ENCODE data around the gene CNTNAP2.
"Not testable (repeated sequence)": the region's sequence is repeated elsewhere in the genome, so short reads cannot be mapped to it uniquely, and the experiment has no call there.

Gene CNTNAP2

DNA sequence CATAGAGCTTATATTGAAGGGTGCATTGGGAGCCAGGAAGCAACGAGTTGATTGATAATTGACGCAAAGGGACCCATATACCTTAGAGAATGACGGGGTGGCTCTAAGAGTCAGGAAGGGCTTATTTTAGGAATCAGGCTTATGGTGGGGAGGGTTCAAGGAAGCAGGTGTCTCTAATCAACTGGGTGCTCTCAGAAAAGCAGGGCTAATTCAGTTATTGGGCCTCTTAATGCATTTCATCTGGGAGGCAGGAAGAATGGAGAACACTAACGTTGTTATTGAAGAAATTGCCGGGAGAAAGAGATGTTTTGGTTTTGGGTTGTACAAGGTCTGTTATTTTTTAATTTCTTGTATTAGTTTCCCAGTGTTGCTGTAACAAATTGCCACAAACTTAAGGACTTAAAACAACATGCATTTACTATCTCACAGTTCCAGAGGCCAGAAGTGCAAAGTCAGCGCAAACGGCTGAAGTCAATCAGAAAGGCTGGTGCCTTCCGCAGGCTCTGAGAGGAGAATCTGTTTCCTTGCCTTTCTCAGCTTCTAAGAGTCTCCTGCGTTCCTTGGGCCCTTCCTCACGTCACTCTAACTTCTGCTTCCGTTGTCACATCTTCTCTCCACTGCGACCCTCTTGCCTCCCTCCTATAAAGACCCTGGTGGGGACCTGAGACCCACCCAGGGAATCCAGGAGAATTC, 2145.5 kb downstream of the CNTNAP2 start:
- no peak for DNase-seq

DNA sequence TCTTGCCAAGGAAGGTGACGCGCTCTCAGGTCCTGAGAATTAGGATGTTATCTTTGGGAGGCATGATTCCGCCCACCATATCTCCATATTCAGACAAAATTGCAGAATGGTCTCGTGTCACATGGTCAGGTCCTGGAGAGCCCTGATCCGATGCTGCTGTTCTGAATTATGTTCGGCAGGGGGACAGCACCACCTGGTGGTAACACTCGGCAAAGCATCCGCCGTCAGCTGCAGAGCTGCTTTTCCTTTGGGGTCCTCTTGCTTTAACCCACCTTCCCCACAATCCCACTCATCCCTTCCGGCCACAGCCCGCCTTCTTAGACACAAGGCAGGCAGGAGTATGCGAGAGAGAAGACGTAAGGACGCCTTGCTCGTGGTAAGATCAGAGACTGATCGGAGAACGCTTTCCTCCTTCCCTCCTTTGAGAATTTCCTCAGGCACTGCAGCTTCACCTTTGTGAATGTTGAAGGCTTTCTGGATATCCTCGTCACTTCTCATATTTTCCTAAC, 2146.2 kb downstream of the CNTNAP2 start:
- peak; percentile 37 for DNase-seq

DNA sequence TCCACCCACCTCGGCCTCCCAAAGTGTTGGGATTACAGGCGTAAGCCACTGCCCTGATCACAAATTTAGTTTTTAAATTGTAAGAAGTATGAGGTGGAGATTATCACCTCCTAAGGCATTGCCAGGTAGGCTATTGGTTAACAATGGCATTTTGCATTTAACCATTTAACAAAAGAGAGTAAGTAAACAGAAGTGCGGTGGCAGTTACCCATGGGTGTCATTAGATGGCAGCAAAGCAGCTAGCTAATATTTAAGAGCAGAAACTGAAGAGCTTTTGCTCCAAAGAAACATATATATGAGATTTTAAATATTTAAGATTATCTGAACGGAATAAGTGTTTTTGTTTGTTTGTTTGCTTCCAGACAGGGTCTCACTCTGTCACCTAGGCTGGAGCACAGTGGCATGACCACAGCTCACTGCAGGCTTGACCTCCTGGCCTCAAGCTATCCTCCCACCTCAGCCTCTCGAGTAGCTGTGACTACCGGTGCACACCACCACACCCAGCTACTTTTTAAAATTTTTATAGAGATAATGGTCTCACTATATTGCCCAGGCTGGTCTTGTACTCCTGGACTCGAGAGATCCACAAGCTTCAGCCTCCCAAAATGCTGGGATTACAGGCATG, 2148.4 kb downstream of the CNTNAP2 start:
- no peak for DNase-seq

DNA sequence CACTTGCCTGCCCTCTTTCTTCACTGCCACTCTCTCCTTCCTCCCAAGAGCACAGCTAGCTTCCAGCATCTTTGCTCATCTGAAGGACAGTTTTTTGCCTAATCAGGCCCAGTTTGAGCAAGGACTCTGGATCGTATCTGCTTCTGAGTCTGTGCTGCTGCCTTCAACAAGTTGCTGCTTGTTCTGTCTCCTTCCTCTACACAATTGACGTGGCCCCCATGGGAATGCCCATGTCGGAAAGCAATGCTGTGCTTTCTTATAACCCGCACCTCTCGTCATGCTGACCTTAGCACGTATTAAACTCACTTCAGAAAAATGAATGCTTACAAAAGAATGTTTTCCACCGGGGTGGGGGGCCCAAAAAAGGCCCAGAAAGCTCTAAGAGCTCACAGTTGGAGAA, 2149.3 kb downstream of the CNTNAP2 start:
- DNase-seq, result no peak

DNA sequence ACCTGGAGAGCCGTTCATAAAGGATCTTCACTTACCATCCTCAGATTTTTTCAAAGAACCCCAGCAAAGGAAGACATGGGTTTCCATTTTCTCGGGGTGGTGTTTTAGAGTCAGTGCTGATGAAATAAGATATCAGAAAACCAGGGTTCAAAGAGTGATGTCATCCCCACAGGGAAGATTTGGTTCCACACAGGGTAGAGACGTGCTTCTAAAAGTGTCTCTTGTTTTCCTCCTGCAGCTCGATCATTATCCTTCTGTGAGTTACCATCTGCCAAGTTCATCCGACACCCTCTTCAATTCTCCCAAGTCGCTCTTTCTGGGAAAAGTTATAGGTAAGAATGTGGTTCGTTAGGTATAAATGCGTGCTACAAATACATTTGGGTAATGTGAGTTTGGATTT, 2150.2 kb downstream of the CNTNAP2 start:
- no peak for DNase-seq

DNA sequence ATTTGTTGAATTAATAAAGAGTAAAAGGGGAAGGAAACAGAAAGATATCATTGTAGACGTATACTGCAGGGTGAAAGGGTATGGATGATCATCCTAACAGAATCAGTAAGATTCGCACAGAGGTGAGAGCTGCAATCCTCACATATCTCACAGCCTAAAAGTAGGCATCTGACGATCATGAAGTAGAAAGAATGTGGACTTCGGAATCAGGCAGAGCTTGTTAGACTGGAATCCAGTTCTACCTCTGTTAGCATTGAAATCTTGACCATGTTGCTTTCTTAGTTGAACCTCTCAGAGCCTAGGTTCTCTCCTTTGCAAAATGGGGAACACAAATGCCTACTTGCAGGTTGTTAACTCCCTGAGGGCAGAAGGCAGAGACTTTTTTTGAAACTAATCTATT, 2154.0 kb downstream of the CNTNAP2 start:
- no peak for DNase-seq

DNA sequence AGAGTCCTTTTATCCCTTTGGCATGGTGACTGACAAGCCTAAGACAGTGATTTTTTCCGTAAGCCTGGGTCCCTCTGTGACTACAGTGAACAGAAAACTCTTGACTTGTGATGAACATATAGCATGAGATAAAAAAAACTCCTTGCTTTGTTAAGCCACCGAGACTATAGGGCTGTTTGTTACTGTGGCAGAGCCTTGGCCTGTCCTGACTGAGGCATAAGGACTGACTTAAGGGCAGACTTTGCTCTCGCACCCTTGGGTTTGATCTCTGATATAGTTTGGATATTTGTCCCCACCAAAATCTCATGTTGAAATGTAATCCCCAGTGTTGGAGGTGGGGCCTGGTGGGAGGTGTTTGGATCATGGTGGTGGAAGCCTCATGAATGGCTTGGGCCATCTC, 2157.5 kb downstream of the CNTNAP2 start:
- DNase-seq, result no peak

DNA sequence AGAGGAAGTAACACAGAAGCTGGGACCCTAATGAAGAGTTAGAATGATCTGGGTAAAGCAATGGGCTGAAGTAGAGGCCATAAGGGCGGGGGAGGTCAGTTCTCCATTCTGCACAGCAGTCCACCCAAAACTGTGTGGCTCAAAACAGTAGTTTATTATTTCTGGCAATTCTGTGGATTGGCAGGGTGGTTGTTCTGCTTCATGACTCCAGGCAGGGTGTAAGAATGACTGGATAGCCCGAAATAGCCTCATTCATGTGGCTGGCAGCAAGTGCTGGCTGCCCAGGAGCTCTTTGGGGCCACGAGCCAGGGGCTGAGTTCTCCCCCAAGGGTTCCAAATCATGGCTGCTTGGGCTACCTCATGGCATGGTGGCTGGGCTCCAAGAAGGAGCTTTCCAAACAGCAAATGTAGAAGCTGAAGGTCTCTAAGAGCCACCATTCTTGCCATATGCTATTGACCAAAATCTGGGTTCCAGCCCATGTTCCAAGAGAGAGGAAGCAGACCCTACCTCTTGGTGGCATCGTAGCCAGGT, 2158.8 kb downstream of the CNTNAP2 start:
- no peak for DNase-seq

DNA sequence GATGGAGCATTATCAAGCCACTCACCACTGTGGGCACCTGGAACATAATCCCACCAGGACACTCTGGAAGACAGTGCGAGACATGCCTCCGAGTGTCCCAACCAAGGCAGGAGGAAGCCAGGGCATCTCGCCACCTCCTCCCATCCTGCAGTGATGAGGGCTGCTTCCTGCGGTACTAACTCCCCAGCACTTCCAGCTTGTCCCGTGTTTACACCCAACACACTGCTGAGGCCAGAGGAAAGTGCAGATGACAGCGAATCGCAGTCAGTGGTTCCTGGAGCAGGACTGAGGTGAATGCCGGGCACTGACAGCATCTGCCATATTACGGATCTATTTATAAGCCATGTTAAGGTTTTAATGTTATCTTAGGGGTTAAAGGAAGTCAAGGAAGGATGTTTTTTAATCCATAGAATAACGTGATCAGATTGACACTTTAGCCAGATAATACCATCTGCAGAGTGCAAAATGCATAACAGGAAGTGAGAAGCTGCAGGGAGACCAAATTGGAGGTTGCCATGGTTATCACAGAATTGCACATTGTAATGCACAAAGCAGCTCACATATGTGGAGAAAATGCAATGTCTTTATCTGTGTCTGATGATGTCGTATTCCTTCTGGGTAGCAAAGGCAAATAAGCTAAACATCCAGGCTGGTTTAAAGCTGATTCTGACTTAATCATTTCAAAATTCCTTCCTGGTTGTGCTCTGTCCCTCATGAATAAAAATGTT, 2159.9 kb downstream of the CNTNAP2 start:
- no peak for DNase-seq

DNA sequence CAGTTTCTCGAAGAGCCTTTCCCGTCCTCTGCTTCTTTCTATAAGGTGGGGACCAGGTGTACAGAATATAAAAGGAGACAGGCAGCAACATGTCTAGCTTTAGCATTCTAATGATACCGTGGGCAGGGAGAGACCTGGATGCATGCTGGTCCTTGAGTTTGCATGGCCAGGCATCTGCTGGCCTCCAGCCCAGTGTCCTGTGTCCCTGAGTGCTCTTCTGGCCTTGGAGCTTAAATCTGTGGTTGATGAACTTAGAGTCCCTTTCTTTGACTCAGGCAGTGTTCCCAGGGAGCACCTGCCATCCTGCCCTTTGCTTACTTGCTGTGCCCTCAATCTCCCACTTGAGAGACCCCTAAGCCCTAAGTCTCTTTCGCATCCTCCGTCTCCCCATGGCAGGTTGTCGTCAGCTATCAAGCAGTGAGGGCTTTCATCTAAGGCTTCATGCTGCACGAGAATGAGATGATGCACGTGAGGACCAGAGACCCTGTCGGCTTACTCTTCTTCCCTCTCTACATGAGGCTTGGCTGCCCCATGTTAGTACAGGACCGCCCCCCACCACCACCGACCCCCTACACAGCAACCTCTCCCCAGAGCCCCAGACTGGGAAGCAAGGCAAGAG, 2160.6 kb downstream of the CNTNAP2 start:
- no peak for DNase-seq

DNA sequence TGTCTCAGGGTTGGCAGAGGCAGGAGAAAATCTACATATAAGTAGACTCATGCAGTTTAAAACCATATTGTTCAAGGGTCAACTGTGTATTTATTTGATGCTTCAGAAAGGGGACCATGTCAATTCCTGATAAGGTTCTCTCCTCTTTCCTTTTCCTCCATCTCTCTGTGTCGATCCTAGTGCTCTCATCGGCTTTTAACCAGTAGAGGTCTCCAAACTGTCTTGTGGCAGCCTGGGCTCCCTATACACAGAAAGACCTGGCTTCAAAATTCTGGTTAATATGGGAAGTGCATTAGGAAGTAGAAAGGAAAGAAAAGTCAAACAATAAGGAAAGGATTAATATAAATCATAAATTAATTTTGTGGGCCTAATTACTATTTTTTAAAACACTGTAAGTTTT, 2169.5 kb downstream of the CNTNAP2 start:
- DNase-seq, result no peak

DNA sequence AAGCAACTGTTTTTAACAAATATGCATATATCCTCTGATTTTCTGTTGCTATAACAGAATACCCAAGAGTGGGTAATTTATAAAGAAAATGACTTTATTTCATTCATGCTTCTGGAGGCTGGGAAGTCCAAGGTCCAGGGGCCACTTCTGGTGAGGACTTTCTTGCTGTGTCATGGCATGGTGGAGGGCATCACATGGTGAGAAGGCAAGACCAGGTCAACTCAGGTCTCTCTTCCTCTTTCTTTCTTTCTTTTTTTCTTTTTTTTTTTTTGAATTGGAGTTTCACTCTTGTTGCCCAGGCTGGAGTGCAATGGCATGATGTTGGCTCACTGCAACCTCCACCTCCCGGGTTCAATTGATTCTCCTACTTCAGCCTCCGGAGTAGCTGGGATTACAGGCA, 2170.9 kb downstream of the CNTNAP2 start:
- DNase-seq, result no peak

DNA sequence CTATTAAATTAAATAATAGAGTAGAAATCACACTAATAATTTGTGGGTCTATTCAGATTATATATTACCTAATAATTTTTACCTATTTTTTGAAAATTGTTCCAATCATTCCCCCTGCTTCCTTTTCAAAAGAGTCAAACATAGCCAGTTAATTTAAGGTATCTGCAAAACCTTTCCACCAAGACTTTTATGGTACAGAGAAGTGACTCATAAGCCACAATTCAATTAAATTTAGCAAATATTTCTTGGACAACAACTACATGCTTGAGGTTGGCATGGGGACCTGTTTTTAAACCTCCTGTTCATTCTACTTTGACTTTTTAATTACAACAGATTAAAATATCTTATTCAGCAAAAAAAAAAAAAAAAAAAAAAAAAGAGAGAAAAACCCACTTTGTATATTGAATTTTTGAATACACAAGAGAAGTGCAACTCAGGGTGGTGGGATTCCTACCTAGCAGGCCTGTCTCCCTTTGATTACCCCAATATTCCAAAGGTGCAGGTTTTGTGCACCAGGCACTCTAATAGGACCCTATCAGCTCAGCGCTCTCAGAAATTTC, 2172.1 kb downstream of the CNTNAP2 start:
- no peak for DNase-seq

DNA sequence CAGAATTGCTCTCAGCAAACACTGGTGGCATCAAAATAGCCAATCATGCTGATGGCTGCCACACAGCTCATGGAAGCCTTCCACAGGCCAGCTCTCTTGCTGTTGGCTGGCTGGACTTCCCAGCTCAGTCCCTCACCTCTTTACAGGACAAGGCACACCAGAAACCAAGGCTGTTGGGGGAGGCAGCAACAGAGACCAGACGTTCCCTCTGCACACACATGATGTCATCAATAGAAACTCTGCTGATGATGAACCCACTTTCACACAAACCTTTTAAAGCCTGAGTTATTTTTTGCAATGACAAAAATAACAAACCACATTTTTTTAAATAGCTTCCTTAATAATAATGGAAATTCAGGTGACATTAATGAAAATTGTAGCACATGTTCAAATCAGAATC, 2173.0 kb downstream of the CNTNAP2 start:
- no peak for DNase-seq

DNA sequence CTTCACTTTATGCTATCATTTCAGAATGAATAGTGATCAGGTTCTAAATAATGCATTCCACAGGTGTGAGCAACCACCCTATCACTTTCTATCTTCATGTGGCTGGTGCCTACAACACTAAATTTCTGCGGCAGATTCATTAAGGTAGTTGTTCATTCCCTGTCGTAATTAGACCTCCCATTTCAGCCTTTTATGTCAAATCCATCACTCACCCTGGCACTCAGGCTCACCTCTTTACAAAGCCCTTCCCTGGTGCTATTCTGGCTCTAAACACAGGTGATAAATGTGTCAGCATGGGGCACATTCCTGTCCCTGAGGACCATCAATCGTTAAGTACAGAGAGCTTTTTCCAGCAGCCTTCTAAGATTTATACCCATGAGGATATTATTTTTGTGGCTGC, 2173.9 kb downstream of the CNTNAP2 start:
- no peak for DNase-seq

DNA sequence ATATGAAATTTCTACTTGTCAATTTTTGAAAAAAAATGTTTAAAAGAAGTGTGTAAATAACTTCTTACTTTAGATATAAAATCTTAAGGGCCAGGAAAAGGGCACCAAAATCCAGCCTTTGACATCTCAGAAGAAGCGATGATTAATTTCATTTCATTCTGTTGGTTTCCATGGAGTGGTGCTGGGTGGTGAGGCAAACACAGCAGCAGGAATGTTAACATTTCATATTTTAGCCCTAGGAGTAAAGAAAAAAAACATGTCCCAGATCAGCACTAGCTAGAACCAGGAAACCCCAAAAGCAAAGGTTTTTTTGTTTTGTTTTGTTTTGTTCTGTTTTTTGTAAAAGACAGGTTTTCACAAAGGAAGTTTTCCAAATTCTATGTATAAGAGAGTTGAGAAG, 2175.2 kb downstream of the CNTNAP2 start:
- no peak for DNase-seq

DNA sequence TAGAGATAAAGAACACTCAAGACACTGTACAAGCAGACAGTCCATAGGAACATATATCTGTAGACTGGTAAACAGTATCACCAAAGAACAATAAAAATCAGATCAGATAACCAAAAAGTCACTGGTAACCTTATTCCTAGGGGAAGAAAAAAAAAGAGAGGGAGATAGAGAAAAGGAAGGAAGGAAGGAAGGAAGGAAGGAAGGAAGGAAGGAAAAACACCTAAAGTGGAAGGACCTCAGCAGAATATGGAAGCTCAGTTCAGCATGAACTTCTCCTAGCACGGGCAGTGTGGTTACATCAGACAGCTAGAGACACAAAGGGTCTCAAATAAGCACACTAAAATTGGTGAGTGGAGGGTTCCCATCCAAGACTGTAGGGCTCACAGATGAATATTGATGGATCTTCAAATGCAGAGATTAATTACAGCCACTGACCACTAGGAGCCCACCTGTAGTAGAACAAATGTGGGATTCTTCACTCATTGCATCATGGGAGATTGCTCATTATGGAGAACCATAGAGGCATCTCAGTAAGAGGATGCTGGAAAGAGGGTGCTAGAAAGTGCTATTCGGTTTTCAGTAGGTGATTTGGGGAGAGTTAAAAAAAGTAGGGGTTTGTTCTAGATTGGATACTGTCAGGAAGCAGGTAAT, 2180.5 kb downstream of the CNTNAP2 start:
- no peak for DNase-seq

DNA sequence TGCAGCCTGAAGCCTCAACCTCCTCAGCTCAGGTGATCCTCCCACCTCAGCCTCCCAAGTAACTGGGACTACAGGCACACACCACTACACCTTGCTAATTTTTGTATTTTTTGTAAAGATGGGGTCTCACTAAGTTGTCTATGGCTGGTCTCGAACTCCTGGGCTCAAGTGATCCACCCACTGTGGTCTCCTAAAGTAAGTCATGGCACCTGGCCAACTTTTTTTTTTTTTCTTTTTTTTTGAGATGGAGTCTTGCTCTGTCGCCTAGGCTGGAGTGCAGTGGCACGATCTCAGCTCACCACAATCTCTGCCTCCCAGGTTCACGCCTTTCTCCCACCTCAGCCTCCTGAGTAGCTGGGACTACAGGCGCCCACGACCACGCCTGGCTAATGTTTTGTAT, 2182.2 kb downstream of the CNTNAP2 start:
- not testable (repeated sequence) for DNase-seq

DNA sequence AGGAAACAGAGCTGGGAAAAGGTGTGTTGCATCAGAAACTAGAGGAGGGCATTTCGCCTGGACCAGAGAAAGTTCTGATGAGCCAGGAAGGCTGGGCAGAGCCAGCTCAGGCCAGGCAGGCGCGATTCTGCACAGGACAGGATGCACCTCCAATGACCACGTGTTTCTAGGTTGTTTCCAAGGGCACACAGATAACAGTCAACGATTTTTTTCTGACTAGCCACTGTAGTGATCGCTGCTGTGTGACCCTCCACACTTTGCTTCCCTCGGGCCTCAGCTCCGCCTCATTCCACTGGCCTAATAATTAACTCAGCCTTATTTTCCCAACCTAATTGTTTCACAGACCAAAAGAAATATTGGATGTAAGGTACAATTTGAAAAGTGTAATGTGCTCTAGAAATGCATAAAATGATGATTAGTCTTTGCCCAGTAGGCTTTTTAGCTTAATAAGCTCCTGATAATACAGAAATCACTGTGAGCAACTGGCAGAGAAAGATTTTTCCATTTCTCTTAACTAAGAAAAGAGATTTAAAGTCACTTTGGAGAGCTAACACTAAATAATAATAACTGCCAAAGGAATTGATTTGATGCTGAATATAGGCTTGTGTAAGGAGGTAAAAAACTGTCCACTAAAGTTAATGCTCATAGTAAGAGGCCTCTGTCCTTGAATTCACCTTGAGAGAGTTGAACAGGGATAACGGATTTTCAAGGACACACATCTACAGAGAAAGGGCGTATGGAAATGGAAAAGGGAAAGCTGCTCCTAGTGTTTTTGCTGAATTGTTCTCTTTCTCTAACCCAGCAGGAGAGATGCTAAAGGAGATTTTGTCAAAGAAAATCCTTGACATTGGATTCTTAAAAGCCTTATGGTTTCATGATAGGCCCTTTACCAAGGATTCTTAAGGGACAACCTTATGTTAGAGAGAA, 2183.0 kb downstream of the CNTNAP2 start:
- no peak for DNase-seq

DNA sequence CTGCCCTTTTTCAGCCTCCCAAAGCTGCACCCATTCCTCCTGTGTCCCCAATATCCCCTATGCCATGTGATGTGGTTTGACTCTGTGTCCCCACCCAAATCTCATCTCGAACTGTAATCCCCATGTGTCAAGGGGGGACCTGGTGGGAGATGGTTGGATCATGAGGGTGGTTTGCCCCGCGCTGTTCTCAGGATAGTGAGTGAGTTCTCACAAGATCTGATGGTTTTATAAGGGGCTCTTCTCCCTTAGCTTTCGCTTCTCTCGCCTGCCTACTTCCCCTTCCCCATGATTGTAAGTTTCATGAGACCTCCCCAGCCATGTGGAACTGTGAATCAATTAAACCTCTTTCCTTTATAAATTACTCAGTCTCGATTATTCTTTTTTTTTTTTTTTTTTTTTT, 2185.8 kb downstream of the CNTNAP2 start:
- not testable (repeated sequence) for DNase-seq
